Activated naive CD8-positive, alpha-beta T cell treated with anti-CD3 and anti-CD28 coated beads, Interleukin-2, amount 50 U/mL, for 16 hours (primary cell): ENCODE data around the gene THSD4.

Source experiments
- DNase-seq: peaks from one replicate; pipeline ENCODE4 v3.0.0-alpha.2; 2020; ENCODE audit warnings: low read depth, low spot score

Gene THSD4

GRCh38 chr15:71747128-71748083, 632.1 kb downstream of the THSD4 start:
- DNase-seq, result no peak

DNA sequence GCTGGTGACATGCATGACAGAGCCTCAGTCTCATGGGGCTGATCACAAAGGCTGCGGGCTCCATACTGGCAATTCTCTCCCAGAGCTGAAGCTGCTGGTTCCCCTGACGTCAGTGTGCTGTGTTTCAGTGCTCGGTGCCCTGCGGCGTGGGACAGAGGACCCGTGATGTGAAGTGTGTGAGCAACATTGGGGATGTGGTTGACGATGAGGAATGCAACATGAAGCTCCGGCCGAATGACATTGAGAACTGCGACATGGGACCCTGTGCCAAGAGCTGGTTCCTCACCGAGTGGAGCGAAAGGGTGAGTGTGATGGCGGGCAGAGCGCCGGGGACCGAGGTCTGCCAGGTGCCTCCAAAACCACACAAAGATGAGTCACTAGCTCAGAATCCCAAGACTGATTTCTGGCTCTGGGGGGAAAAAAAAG, 633.0 kb downstream of the THSD4 start:
- DNase-seq, result no peak

DNA sequence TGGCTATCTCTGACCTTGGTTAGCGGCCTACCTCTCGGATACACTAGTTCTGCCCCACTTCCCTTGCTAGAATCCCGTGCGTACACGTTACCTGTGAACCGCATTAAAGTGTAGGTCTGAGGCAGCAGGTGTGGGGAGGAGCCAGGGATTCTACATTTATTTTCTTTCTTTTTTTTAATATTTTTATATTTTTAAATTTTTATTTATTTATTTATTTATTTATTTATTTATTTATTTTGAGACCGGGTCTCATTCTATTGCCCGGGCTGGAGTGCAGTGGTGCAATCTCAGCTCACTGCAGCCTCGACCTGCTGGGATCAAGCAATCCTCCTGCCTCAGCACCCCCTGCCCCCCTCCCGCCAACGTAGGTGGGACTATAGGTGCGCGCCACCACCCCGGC, 634.2 kb downstream of the THSD4 start:
- no peak for DNase-seq

GRCh38 chr15:71752128-71752527, 636.9 kb downstream of the THSD4 start:
- no peak for DNase-seq

- DNase-seq, result no peak
These were observed 637.5 kb downstream of the THSD4 start for GRCh38 chr15:71752604-71753289.

- no peak for DNase-seq
These were observed 638.1 kb downstream of the THSD4 start for GRCh38 chr15:71753346-71753745.

DNA sequence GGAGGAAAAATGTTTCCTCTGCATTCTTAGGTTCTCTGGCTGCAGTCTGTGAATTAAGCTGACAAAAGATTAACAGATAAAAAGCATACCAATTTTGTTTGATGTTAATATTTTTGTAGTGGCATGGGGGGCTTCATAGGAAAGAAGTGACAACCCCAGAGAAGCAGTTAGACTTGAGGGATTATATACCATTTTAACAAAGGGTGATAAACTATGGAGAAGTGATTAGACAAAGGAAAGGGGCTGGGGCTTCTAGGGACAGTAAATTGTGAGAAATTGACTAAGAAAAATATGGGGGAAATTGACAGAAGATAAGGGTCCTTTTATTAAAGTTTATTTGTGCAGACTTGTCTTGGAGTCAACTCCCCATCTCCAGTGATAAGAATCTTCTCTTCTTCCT, 639.4 kb downstream of the THSD4 start:
- no peak for DNase-seq

DNA sequence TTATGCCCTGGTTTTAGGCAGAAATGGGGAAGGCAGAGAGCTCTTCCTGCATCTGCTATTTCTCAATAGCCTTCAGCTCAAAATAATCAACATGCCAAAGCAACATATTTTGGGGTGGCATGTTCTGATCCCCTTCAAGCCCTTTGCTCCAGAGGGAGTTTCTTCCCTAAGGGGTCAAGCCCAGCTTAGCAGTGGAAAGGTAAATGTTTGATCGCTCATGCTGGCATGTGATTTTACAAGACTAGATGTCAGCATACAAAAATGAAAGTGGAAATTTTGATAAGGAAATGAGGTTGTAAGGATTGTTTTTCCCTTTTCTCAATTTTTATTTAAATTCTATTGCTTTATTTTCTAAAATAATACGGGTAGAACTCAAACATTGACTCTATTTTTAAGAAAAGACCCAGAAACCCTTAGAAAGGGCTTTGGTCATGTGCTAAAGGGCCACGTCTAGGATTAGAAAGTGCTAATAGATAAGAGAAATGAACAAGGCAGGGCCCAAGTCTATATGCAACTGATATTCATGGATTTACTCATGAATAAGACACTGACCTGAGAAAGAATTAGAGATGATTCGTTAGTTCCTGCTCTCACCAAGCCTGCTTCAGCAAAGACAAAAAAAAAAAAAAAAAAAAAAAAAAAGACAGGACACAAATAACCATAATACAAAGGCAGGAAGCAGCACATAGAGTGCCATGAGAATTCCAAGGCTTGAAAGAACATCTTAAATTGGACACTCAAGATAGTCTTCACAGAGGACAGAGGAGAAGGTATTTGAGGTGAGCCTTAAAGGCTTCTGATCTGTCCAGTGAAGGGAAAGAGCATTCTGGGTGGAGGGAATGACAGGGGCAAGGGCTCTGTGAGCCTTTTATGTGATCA, 640.1 kb downstream of the THSD4 start:
- no peak for DNase-seq

DNA sequence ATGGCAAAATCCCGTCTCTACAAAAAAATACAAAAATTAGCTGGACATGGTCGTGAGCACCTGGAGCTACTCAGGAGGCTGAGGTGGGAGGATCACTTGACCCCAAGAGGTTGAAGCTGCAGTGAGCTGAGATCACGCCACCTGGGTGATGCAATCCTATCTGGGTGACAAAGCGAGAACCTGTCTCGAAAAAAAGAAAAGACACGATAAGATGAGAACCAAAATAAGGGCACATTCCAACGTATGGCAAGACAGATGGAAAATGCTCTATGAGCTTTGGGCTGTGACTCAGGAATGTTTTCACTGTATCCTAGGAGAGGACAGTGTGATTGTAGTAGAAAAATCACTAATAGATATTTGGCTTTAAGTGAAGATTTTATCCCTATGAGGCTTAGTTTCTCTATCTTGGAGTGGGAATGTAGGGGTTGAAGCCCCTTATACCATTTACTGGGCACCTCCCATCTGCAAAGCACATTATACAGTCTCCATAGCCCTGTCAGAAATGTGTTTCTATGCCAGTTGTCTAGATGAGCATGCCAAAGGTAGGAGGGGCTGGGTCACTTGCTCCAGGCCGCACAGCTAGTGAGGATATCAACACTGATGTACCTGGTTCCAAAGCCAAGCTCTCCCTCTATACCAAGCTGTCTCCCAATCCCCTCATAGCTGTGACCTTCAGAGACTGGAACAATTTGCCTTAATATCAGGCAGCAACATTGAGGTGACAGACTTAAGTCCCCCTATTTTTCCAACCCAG, 641.5 kb downstream of the THSD4 start:
- DNase-seq, result no peak

DNA sequence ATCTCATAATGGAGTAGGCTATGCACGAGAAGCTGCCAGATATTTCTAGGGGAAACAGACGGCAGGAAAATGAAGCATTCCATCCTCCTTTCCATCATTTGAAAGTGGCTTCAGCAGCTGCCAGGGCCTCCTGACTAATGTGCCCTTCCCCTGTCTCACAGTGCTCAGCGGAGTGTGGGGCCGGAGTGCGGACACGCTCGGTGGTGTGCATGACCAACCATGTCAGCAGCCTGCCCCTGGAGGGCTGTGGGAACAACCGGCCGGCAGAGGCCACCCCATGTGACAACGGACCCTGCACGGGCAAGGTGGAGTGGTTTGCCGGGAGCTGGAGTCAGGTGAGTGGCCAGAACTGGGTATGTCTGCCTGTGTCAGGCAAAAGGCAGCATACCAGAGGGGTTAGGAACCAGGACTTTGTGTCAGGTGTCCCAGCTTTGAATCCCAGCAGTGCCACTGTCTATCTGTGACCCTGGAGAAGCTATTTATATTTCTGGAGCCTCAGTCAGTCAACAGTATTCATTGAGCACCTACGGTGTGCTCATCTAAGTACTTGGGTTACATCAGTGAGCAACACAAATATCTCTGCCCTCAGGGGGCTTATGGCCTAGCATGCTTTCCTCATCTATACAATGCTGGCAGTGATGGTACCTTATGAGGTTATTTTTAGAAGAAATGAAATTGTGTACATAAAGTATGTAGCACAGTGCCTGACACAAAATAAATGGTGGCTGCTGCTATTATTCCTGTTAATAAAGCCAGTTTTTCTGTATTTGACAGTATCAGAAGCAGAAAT, 642.7 kb downstream of the THSD4 start:
- no peak for DNase-seq

DNA sequence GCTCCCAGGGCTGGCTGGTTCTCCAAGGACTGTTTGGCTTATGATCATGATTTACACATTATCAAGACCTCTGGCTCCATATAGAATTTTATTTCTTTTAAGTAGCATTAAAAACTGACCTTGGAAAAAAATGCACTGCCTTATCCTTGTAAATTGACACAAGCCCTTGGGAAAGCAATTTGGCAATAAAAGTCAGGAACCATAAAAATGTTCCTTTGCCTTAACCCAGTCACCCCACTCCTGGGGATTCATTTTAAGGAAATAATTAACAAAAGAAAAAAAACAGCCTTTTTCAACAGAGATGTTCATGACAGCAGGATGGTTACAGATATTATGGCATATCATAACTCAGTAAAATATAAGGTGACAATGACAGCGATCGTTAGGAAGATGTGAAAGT, 643.4 kb downstream of the THSD4 start:
- DNase-seq, result no peak

GRCh38 chr15:71760852-71761251, 645.6 kb downstream of the THSD4 start:
- no peak for DNase-seq

DNA sequence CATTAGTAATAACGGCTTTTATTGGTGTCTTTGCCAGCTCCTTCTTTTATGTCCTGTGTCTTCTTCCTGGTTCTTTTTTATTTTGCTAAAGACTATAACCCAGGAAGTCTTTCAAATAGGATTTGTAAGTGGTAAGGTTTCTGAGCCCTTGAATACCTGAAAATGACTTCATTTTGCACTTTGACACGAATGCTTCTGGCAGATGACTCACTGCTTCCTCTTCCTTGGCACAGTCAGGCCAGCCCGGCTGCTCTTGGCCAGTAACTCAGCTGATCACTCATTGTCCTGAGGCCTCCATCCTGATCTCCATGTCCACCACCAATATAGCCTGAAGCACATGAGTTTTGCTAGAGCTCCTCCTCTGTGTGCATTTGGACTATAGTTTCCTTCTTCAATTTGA, 646.4 kb downstream of the THSD4 start:
- no peak for DNase-seq

GRCh38 chr15:71768184-71768583, 652.9 kb downstream of the THSD4 start:
- no peak for DNase-seq

GRCh38 chr15:71773206-71773859, 658.1 kb downstream of the THSD4 start:
- no peak for DNase-seq

DNA sequence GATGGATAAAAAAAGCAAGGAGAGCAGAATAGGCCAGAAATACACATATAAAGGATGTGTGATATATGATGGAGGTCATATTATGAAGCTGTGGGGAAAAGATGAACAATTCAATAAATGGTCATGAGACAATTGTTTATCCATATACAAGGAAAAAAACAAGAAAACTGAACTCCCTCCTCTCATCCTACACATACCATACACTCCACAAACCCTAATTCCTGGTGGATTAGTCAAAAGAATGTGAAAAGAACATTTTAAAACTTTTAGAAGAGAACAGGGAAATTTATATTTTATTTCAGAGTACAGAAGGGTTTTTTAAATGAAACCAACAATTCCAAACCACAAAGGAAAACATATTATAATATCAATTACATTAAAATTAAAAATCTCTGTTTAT, 660.6 kb downstream of the THSD4 start:
- DNase-seq, result no peak

DNA sequence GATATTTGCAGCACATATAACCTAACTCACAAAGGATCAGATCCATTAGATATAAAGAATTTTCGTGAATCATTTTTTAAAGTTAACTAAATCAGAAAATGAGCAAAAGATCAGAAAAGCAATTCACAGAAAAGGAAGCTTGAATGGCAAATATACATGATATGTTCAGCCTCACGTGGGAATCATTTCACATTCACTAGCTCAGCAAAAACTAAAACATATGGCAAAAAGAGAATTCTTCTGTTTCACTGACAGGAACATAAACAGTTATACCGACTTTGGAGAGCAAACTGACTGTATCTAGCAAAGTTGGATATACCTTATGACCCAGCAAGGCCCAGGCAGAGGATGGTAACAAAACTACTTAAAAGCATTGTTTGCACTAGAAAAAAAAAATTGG, 661.0 kb downstream of the THSD4 start:
- no peak for DNase-seq

GRCh38 chr15:71777216-71777943, 662.1 kb downstream of the THSD4 start:
- DNase-seq, result no peak
